Measurements from ENCODE around the gene SPOCK2. TPM values are rescaled to one million over a fixed set of nuclear protein-coding genes. Genes with fewer than 3 reads are reported as not detected.

Gene SPOCK2
- polyA plus RNA-seq, 4 donors = 1.6 to 24.2 (median 3.2) TPM

DNA sequence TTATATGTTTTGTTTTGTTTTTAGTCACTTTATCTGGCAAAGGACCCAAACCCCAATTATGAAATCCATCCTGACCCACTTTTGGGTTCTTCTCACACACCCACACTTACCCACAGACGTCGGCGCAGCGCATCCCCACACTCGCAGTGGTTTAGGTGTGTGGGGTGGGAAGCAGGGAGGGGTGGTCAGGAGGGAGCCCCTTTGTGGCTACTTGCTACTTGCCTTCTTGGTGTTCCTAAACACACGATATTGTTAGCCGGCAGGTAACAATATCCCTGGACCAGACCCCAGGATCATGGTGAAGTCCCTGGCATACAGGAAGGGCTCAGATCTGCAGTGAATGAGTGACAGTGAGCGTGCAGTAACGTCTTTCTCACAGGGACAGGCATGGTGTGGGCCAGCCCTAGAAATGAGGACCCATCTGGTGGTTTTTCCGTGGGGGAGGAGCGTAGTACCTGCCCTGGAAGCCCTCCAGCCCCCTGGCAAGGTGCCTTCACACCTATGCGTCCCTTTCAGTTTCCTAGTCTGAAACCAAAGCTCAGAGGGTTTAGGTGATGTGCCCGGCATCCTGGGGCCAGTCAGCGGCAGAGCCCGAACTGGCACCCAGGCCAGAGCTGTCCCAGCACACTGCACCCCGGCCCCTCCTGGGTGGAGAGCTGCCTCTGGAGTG lies 4.4 kb downstream of the SPOCK2 start:
- FAIRE-seq (no peak), DNase-seq (no peak)
- Histone ChIP-seq H3K27me3 (ENCODE audit: control insufficient read depth in 3 of 3, insufficient read depth in 3 of 3, low read length in 3 of 3) (peaks cover 0 to 40% (median 4%) of the 10 kb centered on the region in 3 donors), H3K27ac (ENCODE audit: low read depth in 1 of 3, low read length in 2 of 3) (no peak overlapping the region), H3K9me3 (ENCODE audit: control insufficient read depth in 2 of 2, insufficient read depth in 1 of 2, low read depth in 1 of 2, low read length in 1 of 2) (no peaks in the 10 kb centered on the region), H3K4me3 (ENCODE audit: low read depth in 1 of 3, low read length in 3 of 3) (no peak overlapping the region), H3K36me3 (ENCODE audit: control insufficient read depth in 3 of 3, insufficient read depth in 2 of 3, low read depth in 1 of 3, low read length in 3 of 3) (no peaks in the 10 kb centered on the region), H3K4me1 (ENCODE audit: control insufficient read depth in 3 of 3, insufficient read depth in 2 of 3, low read depth in 1 of 3, low read length in 2 of 3) (peaks cover 0 to 17% (median 0%) of the 10 kb centered on the region in 3 donors)
- 80 to 83% (median 82%) methylated on average over 16 of the region's 16 CpGs for WGBS, 3 donors

DNA sequence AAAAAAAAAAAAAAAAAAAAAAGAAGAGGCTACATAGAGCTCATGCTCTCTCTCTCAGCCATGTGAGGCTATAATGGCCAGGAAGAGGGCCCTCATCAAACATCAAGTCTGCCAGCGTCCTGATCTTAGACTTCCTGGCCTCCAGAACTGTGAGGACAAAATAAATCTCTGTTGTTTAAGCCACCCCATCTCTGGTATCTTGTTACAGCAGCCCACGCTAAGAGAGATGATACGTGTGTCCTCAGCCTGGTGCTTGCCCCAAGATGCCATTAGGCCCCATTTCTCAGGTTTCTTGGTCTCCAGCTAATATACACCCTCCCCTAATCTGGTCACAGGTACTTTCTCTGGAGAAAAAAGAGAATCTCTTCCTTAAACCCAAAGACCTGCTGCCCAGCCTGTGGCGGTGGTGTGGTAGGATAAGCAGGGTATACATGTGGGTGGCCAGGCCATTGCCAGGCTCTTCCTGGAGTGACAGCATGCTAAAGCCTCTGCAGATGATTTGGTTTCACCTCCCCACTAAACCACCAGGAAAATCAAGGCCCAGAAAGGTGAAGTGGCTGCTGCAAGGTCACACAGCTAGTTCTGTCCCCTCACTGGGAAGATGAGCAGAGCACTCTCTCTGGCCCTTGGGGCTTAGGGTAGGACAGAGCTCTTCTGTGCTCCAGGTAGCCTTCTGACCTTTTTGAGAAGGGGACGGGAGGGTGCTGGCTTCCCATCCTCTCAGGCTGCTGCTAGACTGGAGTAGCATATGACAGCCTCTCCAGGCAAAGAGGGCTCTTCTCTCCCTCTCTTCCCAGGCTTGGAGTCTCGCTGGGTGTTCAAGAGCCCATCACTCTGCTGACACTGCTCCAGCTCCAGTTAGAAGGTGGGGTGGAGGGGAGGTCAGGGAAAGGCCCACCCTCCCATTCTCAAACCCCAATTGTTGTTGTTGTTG lies 5.2 kb downstream of the SPOCK2 start:
- FAIRE-seq = no peak
- no peaks in the 10 kb centered on the region for H3K36me3 ChIP-seq (ENCODE audit: control insufficient read depth in 3 of 3, insufficient read depth in 2 of 3, low read depth in 1 of 3, low read length in 3 of 3)
- no peaks in the 10 kb centered on the region for H3K9me3 ChIP-seq (ENCODE audit: control insufficient read depth in 2 of 2, insufficient read depth in 1 of 2, low read depth in 1 of 2, low read length in 1 of 2)
- H3K27ac ChIP-seq (ENCODE audit: low read depth in 1 of 3, low read length in 2 of 3) = peak overlapping the region in 1 of 3 donors; percentile 32
- H3K4me1 ChIP-seq (ENCODE audit: control insufficient read depth in 3 of 3, insufficient read depth in 2 of 3, low read depth in 1 of 3, low read length in 2 of 3) = peaks cover 0 to 9% (median 0%) of the 10 kb centered on the region in 3 donors
- 87 to 89% (median 88%) methylated on average over 6 of the region's 6 CpGs for WGBS, 3 donors
- H3K4me3 ChIP-seq (ENCODE audit: low read depth in 1 of 3, low read length in 3 of 3) = no peak overlapping the region
- no peak for DNase-seq
- H3K27me3 ChIP-seq (ENCODE audit: control insufficient read depth in 3 of 3, insufficient read depth in 3 of 3, low read length in 3 of 3) = peaks cover 0 to 32% (median 4%) of the 10 kb centered on the region in 3 donors

- no peak overlapping the region for H3K27ac ChIP-seq (ENCODE audit: low read depth in 1 of 3, low read length in 2 of 3)
- no peaks in the 10 kb centered on the region for H3K4me1 ChIP-seq (ENCODE audit: control insufficient read depth in 3 of 3, insufficient read depth in 2 of 3, low read depth in 1 of 3, low read length in 2 of 3)
- 48 to 73% (median 60%) methylated on average over 14 of the region's 14 CpGs for WGBS, 3 donors
- DNase-seq (peak in 1 of 2 donors; percentile 58), FAIRE-seq (no peak)
- H3K27me3 ChIP-seq (ENCODE audit: control insufficient read depth in 3 of 3, insufficient read depth in 3 of 3, low read length in 3 of 3) = peaks cover 0 to 21% (median 0%) of the 10 kb centered on the region in 3 donors
- no peaks in the 10 kb centered on the region for H3K36me3 ChIP-seq (ENCODE audit: control insufficient read depth in 3 of 3, insufficient read depth in 2 of 3, low read depth in 1 of 3, low read length in 3 of 3)
- H3K4me3 ChIP-seq (ENCODE audit: low read depth in 1 of 3, low read length in 3 of 3) = no peak overlapping the region
- no peaks in the 10 kb centered on the region for H3K9me3 ChIP-seq (ENCODE audit: control insufficient read depth in 2 of 2, insufficient read depth in 1 of 2, low read depth in 1 of 2, low read length in 1 of 2)
These were observed 6.4 kb downstream of the SPOCK2 start for GRCh38 chr10:72081772-72082590.

- no peaks in the 10 kb centered on the region for H3K36me3 ChIP-seq (ENCODE audit: control insufficient read depth in 3 of 3, insufficient read depth in 2 of 3, low read depth in 1 of 3, low read length in 3 of 3)
- 77 to 89% (median 80%) methylated on average over 8 to 9 of the region's 9 CpGs for WGBS, 3 donors
- H3K27ac ChIP-seq (ENCODE audit: low read depth in 1 of 3, low read length in 2 of 3) = no peak overlapping the region
- peaks cover 0 to 13% (median 0%) of the 10 kb centered on the region in 3 donors for H3K27me3 ChIP-seq (ENCODE audit: control insufficient read depth in 3 of 3, insufficient read depth in 3 of 3, low read length in 3 of 3)
- no peak overlapping the region for H3K4me3 ChIP-seq (ENCODE audit: low read depth in 1 of 3, low read length in 3 of 3)
- no peak for DNase-seq
- no peaks in the 10 kb centered on the region for H3K4me1 ChIP-seq (ENCODE audit: control insufficient read depth in 3 of 3, insufficient read depth in 2 of 3, low read depth in 1 of 3, low read length in 2 of 3)
- H3K9me3 ChIP-seq (ENCODE audit: control insufficient read depth in 2 of 2, insufficient read depth in 1 of 2, low read depth in 1 of 2, low read length in 1 of 2) = no peaks in the 10 kb centered on the region
- no peak for FAIRE-seq
These were observed 7.1 kb downstream of the SPOCK2 start for GRCh38 chr10:72081210-72081609.

GRCh38 chr10:72080042-72080975 lies 8.0 kb downstream of the SPOCK2 start:
- Histone ChIP-seq H3K9me3 (ENCODE audit: control insufficient read depth in 2 of 2, insufficient read depth in 1 of 2, low read depth in 1 of 2, low read length in 1 of 2) (no peaks in the 10 kb centered on the region), H3K4me3 (ENCODE audit: low read depth in 1 of 3, low read length in 3 of 3) (no peak overlapping the region), H3K27ac (ENCODE audit: low read depth in 1 of 3, low read length in 2 of 3) (no peak overlapping the region), H3K36me3 (ENCODE audit: control insufficient read depth in 3 of 3, insufficient read depth in 2 of 3, low read depth in 1 of 3, low read length in 3 of 3) (no peaks in the 10 kb centered on the region), H3K4me1 (ENCODE audit: control insufficient read depth in 3 of 3, insufficient read depth in 2 of 3, low read depth in 1 of 3, low read length in 2 of 3) (no peaks in the 10 kb centered on the region), H3K27me3 (ENCODE audit: control insufficient read depth in 3 of 3, insufficient read depth in 3 of 3, low read length in 3 of 3) (peaks cover 0 to 4% (median 0%) of the 10 kb centered on the region in 3 donors)
- 78 to 83% (median 79%) methylated on average over 14 of the region's 14 CpGs for WGBS, 3 donors
- DNase-seq (no peak), FAIRE-seq (no peak)

DNA sequence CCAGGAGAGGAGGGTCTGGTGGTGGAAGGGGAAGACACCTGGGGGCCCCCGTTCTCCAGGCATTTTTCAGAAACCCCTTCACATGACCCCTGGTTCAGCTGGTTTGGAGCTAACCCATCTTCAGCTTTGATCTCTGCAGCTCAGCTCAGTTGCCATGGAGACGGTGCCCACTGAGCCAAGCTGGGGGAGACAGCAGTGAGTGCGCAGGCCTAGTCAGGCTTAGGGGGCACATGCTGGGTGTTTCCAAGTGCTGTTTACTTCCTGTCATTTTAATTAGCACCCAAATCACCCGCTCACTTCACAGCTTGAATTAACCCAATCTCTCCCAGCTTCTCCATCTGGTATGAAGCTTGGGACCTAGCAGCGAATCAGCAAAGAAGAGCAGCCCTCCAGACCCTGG lies 9.0 kb downstream of the SPOCK2 start:
- no peak for DNase-seq

DNA sequence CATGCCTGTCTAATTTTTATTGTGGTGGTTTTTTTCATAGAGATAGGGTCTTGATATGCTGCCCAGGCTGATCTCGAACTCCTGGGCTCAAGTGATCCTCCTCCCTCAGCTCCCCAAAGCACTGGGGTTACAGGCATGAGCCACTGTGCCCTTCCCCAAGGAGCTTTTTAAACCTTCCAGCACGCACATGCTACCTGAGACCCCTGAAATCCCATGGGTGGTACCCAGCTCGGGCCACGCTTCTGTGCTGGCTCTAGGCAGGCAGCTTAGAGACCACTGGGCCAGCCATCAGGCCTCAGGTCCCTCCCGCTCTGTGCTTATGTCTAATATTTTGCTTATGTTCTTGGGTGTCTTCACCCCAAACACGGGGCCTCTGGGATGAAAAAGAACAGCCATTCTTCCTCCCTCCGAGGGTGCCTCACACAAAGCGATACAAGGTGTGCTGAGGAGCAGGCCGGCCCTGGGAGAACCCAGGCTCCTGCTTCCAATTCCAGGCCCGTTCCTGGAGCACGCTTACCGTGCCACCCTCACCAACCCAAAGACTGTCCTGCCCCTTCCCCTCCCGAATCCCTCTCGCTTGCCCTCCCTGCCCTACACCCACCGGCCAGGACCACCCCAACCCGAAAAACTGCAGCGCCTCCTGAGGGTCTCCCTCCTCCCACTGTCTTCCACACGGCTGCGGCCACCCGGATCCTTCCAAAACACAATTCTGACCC lies 10.9 kb downstream of the SPOCK2 start:
- H3K36me3 ChIP-seq (ENCODE audit: control insufficient read depth in 3 of 3, insufficient read depth in 2 of 3, low read depth in 1 of 3, low read length in 3 of 3) = peaks cover 0 to 2% (median 0%) of the 10 kb centered on the region in 3 donors
- WGBS, 3 donors = 86 to 93% (median 92%) methylated on average over 19 to 20 of the region's 20 CpGs
- H3K27me3 ChIP-seq (ENCODE audit: control insufficient read depth in 3 of 3, insufficient read depth in 3 of 3, low read length in 3 of 3) = no peaks in the 10 kb centered on the region
- no peak for DNase-seq
- H3K27ac ChIP-seq (ENCODE audit: low read depth in 1 of 3, low read length in 2 of 3) = no peak overlapping the region
- no peak overlapping the region for H3K4me3 ChIP-seq (ENCODE audit: low read depth in 1 of 3, low read length in 3 of 3)
- H3K4me1 ChIP-seq (ENCODE audit: control insufficient read depth in 3 of 3, insufficient read depth in 2 of 3, low read depth in 1 of 3, low read length in 2 of 3) = no peaks in the 10 kb centered on the region
- H3K9me3 ChIP-seq (ENCODE audit: control insufficient read depth in 2 of 2, insufficient read depth in 1 of 2, low read depth in 1 of 2, low read length in 1 of 2) = no peaks in the 10 kb centered on the region
- no peak for FAIRE-seq

More for the DNA sequence above, 9.0 kb downstream of the SPOCK2 start:
- no peak overlapping the region for H3K4me3 ChIP-seq (ENCODE audit: low read depth in 1 of 3, low read length in 3 of 3)
- no peak for FAIRE-seq
- no peaks in the 10 kb centered on the region for H3K27me3 ChIP-seq (ENCODE audit: control insufficient read depth in 3 of 3, insufficient read depth in 3 of 3, low read length in 3 of 3)
- 65 to 87% (median 72%) methylated on average over 5 of the region's 5 CpGs for WGBS, 3 donors
- H3K36me3 ChIP-seq (ENCODE audit: control insufficient read depth in 3 of 3, insufficient read depth in 2 of 3, low read depth in 1 of 3, low read length in 3 of 3) = no peaks in the 10 kb centered on the region
- H3K9me3 ChIP-seq (ENCODE audit: control insufficient read depth in 2 of 2, insufficient read depth in 1 of 2, low read depth in 1 of 2, low read length in 1 of 2) = no peaks in the 10 kb centered on the region
- H3K4me1 ChIP-seq (ENCODE audit: control insufficient read depth in 3 of 3, insufficient read depth in 2 of 3, low read depth in 1 of 3, low read length in 2 of 3) = no peaks in the 10 kb centered on the region
- no peak overlapping the region for H3K27ac ChIP-seq (ENCODE audit: low read depth in 1 of 3, low read length in 2 of 3)
